GM23248 (cell line): ENCODE measurements around the gene DYNC2LI1. TPM values are rescaled to one million over a fixed set of nuclear protein-coding genes. Genes with fewer than 3 reads are reported as not detected.

Source experiments
- DNase-seq: peaks from one replicate; pipeline ENCODE4 v3.0.0-alpha.2; 2015
- H2AFZ ChIP-seq: fragments of 200-600 bp; sonication (generic); 2 replicates; pipeline ENCODE4 v1.6.1; 2016; ENCODE audit warnings: antibody characterized with exemption
- H3F3A ChIP-seq: fragments of 200-600 bp; sonication (generic); 2 replicates; pipeline ENCODE4 v1.6.1; 2016; ENCODE audit warnings: mild to moderate bottlenecking, antibody characterized with exemption, mixed run types; ENCODE audit not compliant: insufficient read depth
- H3K27ac ChIP-seq: fragments of 200-600 bp; sonication (generic); 2 replicates; pipeline ENCODE4 v1.5.1; 2016; ENCODE audit warnings: mild to moderate bottlenecking
- H3K27me3 ChIP-seq: fragments of 200-600 bp; sonication (generic); replicated peaks from 2 replicates; pipeline ENCODE4 v1.6.1; 2016; ENCODE audit warnings: mild to moderate bottlenecking; ENCODE audit not compliant: insufficient read depth
- H3K36me3 ChIP-seq: fragments of 200-600 bp; sonication (generic); 2 replicates; pipeline ENCODE4 v1.6.1; 2016; ENCODE audit warnings: low read depth, mild to moderate bottlenecking
- H3K4me1 ChIP-seq: fragments of 200-600 bp; sonication (generic); 2 replicates; pipeline ENCODE4 v1.6.1; 2016; ENCODE audit warnings: mild to moderate bottlenecking; ENCODE audit not compliant: insufficient read depth
- H3K4me2 ChIP-seq: fragments of 200-600 bp; sonication (generic); one replicate; pipeline ENCODE4 v1.6.1; 2016; ENCODE audit warnings: mild to moderate bottlenecking; ENCODE audit not compliant: unreplicated experiment
- H3K4me3 ChIP-seq: fragments of 200-600 bp; sonication (generic); 2 replicates; pipeline ENCODE4 v1.5.1; 2016; ENCODE audit warnings: mild to moderate bottlenecking
- H3K79me2 ChIP-seq: fragments of 200-600 bp; sonication (generic); 2 replicates; pipeline ENCODE4 v1.6.1; 2016; ENCODE audit warnings: mild to moderate bottlenecking; ENCODE audit not compliant: insufficient read depth
- H3K9ac ChIP-seq: fragments of 200-600 bp; sonication (generic); 2 replicates; pipeline ENCODE4 v1.6.1; 2016; ENCODE audit warnings: mild to moderate bottlenecking
- H3K9me2 ChIP-seq: fragments of 200-600 bp; sonication (generic); 2 replicates; pipeline ENCODE4 v1.6.1; 2016; ENCODE audit warnings: mixed run types, mild to moderate bottlenecking, moderate library complexity; ENCODE audit not compliant: insufficient read depth
- H3K9me3 ChIP-seq: fragments of 200-600 bp; sonication (generic); one replicate; pipeline ENCODE4 v1.6.1; 2017; ENCODE audit warnings: low read depth
- H4K20me1 ChIP-seq: fragments of 200-600 bp; sonication (generic); 2 replicates; pipeline ENCODE4 v1.6.0; 2016; ENCODE audit not compliant: insufficient read depth
- EZH2 ChIP-seq: fragments of 200-600 bp; sonication (generic); IDR thresholded peaks from 2 replicates; pipeline ENCODE4 v1.6.1; 2018; ENCODE audit warnings: antibody characterized with exemption, mild to moderate bottlenecking; ENCODE audit not compliant: insufficient read depth, poor library complexity, severe bottlenecking
- EZH2phosphoT487 ChIP-seq: fragments of 200-600 bp; sonication (generic); IDR thresholded peaks from 2 replicates; pipeline ENCODE4 v1.6.1; 2018; ENCODE audit warnings: antibody characterized with exemption, moderate library complexity, mild to moderate bottlenecking, low read depth; ENCODE audit not compliant: insufficient read depth
- WGBS, 2 experiments: methylation state at CpG; one replicate each; pipeline ENCODE4 v1.1.6; 2015 to 2017; ENCODE audit warnings: low lambda C conversion rate in 2 of 2, low coverage in 1 of 2; ENCODE audit errors: missing lambda C conversion rate in 2 of 2; 5-methylcytosine and 5-hydroxymethylcytosine counted together
- in situ Hi-C: fragments of 300-500 bp; cut with MboI; formaldehyde crosslinking; loops from 2 replicates; pipeline ENCODE4 v1.15.0; 2020
- polyA plus RNA-seq: library from polyadenylated mRNA; unstranded; fragments of >200 nt; fragmentation: Nextera tagmentation; extraction: Ambion mirVana; gene quantifications from 2 replicates; pipeline ENCODE4 v1.2.1, GENCODE V29; 2016
- total RNA-seq: library from RNA; depleted of rRNA; stranded (reverse); fragments of >200 nt; shearing (Covaris generic); gene quantifications from 2 replicates; pipeline ENCODE4 v1.2.3, GENCODE V29; 2014

DYNC2LI1 gene
- total and polyA plus RNA-seq, 2 experiments from 2014 or later, result 21.0 to 25.4 TPM

GRCh38 chr2:43848214-43848613, 74.4 kb downstream of the DYNC2LI1 start:
- no peak for DNase-seq
- WGBS, 2 experiments, result 79 to 91% methylated on average over 1 of the region's 1 CpG

GRCh38 chr2:43851011-43851980, 77.5 kb downstream of the DYNC2LI1 start:
- in situ Hi-C loops, result no loop called here
- no peaks in the 10 kb centered on the region for H4K20me1 ChIP-seq
- H3K36me3 ChIP-seq, result no peaks in the 10 kb centered on the region

More at GRCh38 chr2:43848214-43848613, 74.4 kb downstream of the DYNC2LI1 start:
- no peaks in the 10 kb centered on the region for H3K4me1 ChIP-seq
- H4K20me1 ChIP-seq, result no peaks in the 10 kb centered on the region
- no peak overlapping the region for H3K4me3 ChIP-seq
- H3K27ac ChIP-seq, result no peak overlapping the region
- peaks cover 7% of the 10 kb centered on the region for H3K27me3 ChIP-seq
- TF ChIP-seq EZH2phosphoT487, result no peak
- TF ChIP-seq EZH2, result no peak
- no peak overlapping the region for H3K4me2 ChIP-seq
- H3F3A ChIP-seq, result no peaks in the 10 kb centered on the region
- no peak overlapping the region for H2AFZ ChIP-seq
- H3K36me3 ChIP-seq, result no peaks in the 10 kb centered on the region
- no peaks in the 10 kb centered on the region for H3K9me3 ChIP-seq
- H3K79me2 ChIP-seq, result no peaks in the 10 kb centered on the region
- H3K9ac ChIP-seq, result no peak overlapping the region
- H3K9me2 ChIP-seq, result no peaks in the 10 kb centered on the region
- in situ Hi-C loops, result no loop called here

DNA sequence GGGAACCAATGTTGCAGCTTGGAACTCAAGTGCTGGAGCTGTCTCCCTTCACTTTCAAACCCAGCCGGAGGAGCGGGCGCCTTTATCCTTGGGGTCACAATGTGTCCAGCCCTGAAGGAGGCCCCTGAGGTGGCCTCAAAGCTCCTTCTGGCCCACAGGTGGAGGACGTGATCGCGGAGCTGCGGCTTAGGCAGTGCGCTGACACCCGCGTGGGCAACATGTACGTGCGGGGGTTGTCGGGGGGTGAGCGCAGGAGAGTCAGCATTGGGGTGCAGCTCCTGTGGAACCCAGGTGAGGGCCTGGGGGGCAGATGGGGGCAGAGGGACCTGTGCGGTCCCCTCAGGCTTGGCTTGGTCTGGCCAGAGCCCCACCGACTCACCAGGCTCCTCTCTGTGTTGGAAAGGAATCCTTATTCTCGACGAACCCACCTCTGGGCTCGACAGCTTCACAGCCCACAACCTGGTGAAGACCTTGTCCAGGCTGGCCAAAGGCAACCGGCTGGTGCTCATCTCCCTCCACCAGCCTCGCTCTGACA, 78.4 kb downstream of the DYNC2LI1 start:
- Histone ChIP-seq H3F3A (no peaks in the 10 kb centered on the region), H3K4me1 (no peaks in the 10 kb centered on the region), H3K27me3 (peaks cover 39% of the 10 kb centered on the region), H4K20me1 (no peaks in the 10 kb centered on the region), H2AFZ (no peak overlapping the region), H3K79me2 (no peaks in the 10 kb centered on the region), H3K27ac (no peak overlapping the region), H3K4me2 (no peak overlapping the region), H3K36me3 (no peaks in the 10 kb centered on the region), H3K9ac (no peak overlapping the region), H3K4me3 (no peak overlapping the region), H3K9me3 (no peaks in the 10 kb centered on the region), H3K9me2 (no peaks in the 10 kb centered on the region)
- WGBS, 2 experiments, result 77 to 85% methylated on average over 19 to 21 of the region's 21 CpGs
- DNase-seq, result no peak
- in situ Hi-C loops, result no loop called here
- TF ChIP-seq EZH2 (no peak), EZH2phosphoT487 (no peak)

More at GRCh38 chr2:43851011-43851980, 77.5 kb downstream of the DYNC2LI1 start:
- H3K27me3 ChIP-seq, result peaks cover 30% of the 10 kb centered on the region
- 73 to 77% methylated on average over 19 to 20 of the region's 20 CpGs for WGBS, 2 experiments
- H3K79me2 ChIP-seq, result no peaks in the 10 kb centered on the region
- no peaks in the 10 kb centered on the region for H3K9me2 ChIP-seq
- no peaks in the 10 kb centered on the region for H3K4me1 ChIP-seq
- TF ChIP-seq EZH2phosphoT487 (no peak), EZH2 (no peak)
- no peak overlapping the region for H3K4me3 ChIP-seq
- no peak overlapping the region for H3K4me2 ChIP-seq
- no peak for DNase-seq
- H3F3A ChIP-seq, result no peaks in the 10 kb centered on the region
- H3K9me3 ChIP-seq, result no peaks in the 10 kb centered on the region
- no peak overlapping the region for H3K27ac ChIP-seq
- no peak overlapping the region for H3K9ac ChIP-seq
- H2AFZ ChIP-seq, result no peak overlapping the region

DNA sequence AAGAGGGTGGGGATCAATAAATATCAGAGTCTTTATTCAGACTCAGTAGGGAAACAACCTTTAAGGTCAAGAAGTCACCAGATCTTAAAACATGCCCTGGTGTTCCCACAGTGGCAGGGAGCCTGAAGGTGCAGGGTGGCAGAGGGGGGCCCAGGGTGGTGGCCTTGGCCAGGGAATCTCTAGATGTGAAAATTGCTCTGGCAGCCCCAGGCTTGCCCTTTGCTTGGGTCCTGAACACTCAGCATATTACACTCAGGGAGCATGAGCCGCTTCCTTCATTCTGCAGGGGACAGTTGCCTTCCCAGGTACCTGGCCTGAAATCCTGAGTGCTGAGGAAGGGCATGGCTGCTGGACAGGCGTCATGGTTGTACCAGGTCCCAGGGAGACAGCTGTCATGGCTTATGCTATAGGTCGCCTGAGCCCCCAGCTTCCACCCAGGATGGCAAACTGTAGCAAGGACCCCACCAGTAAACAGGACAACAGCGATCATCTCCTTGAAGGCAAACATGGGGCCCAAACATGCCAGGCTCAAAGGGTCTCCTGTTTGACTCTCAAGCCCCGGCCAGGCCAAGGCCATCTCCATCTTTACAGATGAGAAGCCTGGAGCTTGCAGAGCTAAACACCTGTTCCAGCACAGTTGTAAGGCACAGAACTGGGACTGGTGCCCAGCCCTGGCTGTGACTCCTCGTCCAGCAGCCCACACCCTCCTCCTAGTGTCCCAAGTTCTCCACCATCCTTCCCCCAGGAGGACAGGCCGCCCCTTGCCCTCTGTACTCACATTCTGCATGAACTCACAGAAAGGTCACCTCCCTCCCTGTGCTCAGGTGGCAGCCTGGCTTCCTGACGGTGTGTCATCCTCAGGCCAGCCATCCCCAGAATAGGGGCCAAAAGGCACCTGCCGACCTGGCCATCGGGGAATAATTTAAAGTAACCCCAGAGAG, 79.6 kb downstream of the DYNC2LI1 start:
- no peak overlapping the region for H3K27ac ChIP-seq
- in situ Hi-C loops, result no loop called here

More for the DNA sequence above, 79.6 kb downstream of the DYNC2LI1 start:
- Histone ChIP-seq H3K27me3 (peaks cover 51% of the 10 kb centered on the region), H3K9ac (no peak overlapping the region), H2AFZ (no peak overlapping the region), H3K9me3 (no peaks in the 10 kb centered on the region), H3K36me3 (no peaks in the 10 kb centered on the region), H3K4me2 (no peak overlapping the region), H3K79me2 (no peaks in the 10 kb centered on the region), H4K20me1 (no peaks in the 10 kb centered on the region), H3K9me2 (no peaks in the 10 kb centered on the region), H3K4me3 (no peak overlapping the region), H3K4me1 (no peaks in the 10 kb centered on the region), H3F3A (no peaks in the 10 kb centered on the region)
- WGBS, 2 experiments, result 43 to 52% methylated on average over 10 of the region's 10 CpGs
- TF ChIP-seq EZH2 (no peak), EZH2phosphoT487 (no peak)
- no peak for DNase-seq
